GM23338 (cell line): ENCODE data around the gene PRSS2. TPM values are rescaled to one million over a fixed set of nuclear protein-coding genes. Genes with fewer than 3 reads are reported as not detected.
A peak's percentile ranks its signal among the peaks of the same experiment; 100 is the strongest.

Experiments used
- ATAC-seq: fragments of 200-7000 bp; cut with Tn5 transposase; 3 replicates; pipeline ENCODE4 v1.9.1; 2020
- DNase-seq: peaks from one replicate; pipeline ENCODE4 v3.0.0-alpha.2; 2015; ENCODE audit warnings: low spot score
- H2AFZ ChIP-seq: fragments of 200-600 bp; sonication (generic); 2 replicates; pipeline ENCODE4 v1.8.0; 2016; ENCODE audit warnings: antibody characterized with exemption, mild to moderate bottlenecking, moderate library complexity
- H3F3A ChIP-seq: fragments of 200-600 bp; sonication (generic); replicated peaks from 2 replicates; pipeline ENCODE4 v1.8.0; 2017; ENCODE audit warnings: antibody characterized with exemption, mixed run types, low read depth
- H3K27ac ChIP-seq: fragments of 200-600 bp; sonication (generic); 2 replicates; pipeline ENCODE4 v1.6.1; 2016; ENCODE audit warnings: low read depth
- H3K27me3 ChIP-seq: fragments of 200-600 bp; sonication (generic); 2 replicates; pipeline ENCODE4 v1.8.0; 2016; ENCODE audit warnings: mild to moderate bottlenecking, mixed run types, moderate library complexity; ENCODE audit not compliant: insufficient read depth
- H3K36me3 ChIP-seq: fragments of 200-600 bp; sonication (generic); 2 replicates; pipeline ENCODE4 v1.8.0; 2016; ENCODE audit warnings: mild to moderate bottlenecking; ENCODE audit not compliant: insufficient read depth
- H3K4me1 ChIP-seq: fragments of 200-600 bp; sonication (generic); 2 replicates; pipeline ENCODE4 v1.8.0; 2016; ENCODE audit warnings: mild to moderate bottlenecking, moderate library complexity; ENCODE audit not compliant: insufficient read depth
- H3K4me2 ChIP-seq: fragments of 200-600 bp; sonication (generic); 2 replicates; pipeline ENCODE4 v1.7.1; 2017; ENCODE audit warnings: mixed run types
- H3K4me3 ChIP-seq: fragments of 200-600 bp; sonication (generic); 2 replicates; pipeline ENCODE4 v1.6.1; 2016; ENCODE audit warnings: mixed run types
- H3K79me2 ChIP-seq: fragments of 200-600 bp; sonication (generic); replicated peaks from 2 replicates; pipeline ENCODE4 v1.8.0; 2017; ENCODE audit warnings: mild to moderate bottlenecking; ENCODE audit not compliant: insufficient read depth
- H3K9me2 ChIP-seq: fragments of 200-600 bp; sonication (generic); 2 replicates; pipeline ENCODE4 v1.8.0; 2017; ENCODE audit not compliant: insufficient read depth
- H4K20me1 ChIP-seq: fragments of 200-600 bp; sonication (generic); replicated peaks from 2 replicates; pipeline ENCODE4 v1.8.0; 2017; ENCODE audit warnings: mild to moderate bottlenecking; ENCODE audit not compliant: insufficient read depth
- H3K27ac Mint-ChIP-seq: 2 replicates; pipeline ENCODE4 v1.8.0; 2020; ENCODE audit warnings: inconsistent platforms, mild to moderate bottlenecking, moderate library complexity, mixed read lengths
- H3K27me3 Mint-ChIP-seq: 3 replicates; pipeline ENCODE4 v1.8.0; 2022; ENCODE audit warnings: low read depth, mild to moderate bottlenecking, moderate library complexity, mixed read lengths, inconsistent platforms; ENCODE audit not compliant: insufficient read depth, poor library complexity
- H3K36me3 Mint-ChIP-seq: 3 replicates; pipeline ENCODE4 v1.8.0; 2021; ENCODE audit warnings: low read depth, mild to moderate bottlenecking, inconsistent platforms, moderate library complexity, mixed read lengths
- H3K4me1 Mint-ChIP-seq: 3 replicates; pipeline ENCODE4 v1.8.0; 2020; ENCODE audit warnings: mild to moderate bottlenecking, inconsistent platforms, mixed read lengths
- H3K4me3 Mint-ChIP-seq: 3 replicates; pipeline ENCODE4 v1.8.0; 2021; ENCODE audit warnings: moderate library complexity, mild to moderate bottlenecking, inconsistent platforms, mixed read lengths
- H3K9me3 Mint-ChIP-seq: 3 replicates; pipeline ENCODE4 v1.8.0; 2020; ENCODE audit warnings: moderate library complexity, mild to moderate bottlenecking, inconsistent platforms, mixed read lengths
- CREB1 ChIP-seq: fragments of 250-450 bp; sonication (Bioruptor Pico); IDR thresholded peaks from 2 replicates; pipeline ENCODE4 v1.5.0; 2020; ENCODE audit warnings: low read depth, mild to moderate bottlenecking, moderate library complexity
- EZH2 ChIP-seq: fragments of 200-600 bp; sonication (generic); IDR thresholded peaks from one replicate; pipeline ENCODE4 v1.8.0; 2017; ENCODE audit warnings: antibody characterized with exemption, mild to moderate bottlenecking, low read depth; ENCODE audit not compliant: unreplicated experiment
- EZH2phosphoT487 ChIP-seq: fragments of 200-600 bp; sonication (generic); IDR thresholded peaks from one replicate; pipeline ENCODE4 v1.8.1; 2018; ENCODE audit warnings: antibody characterized with exemption; ENCODE audit not compliant: unreplicated experiment
- JUNB ChIP-seq: IDR thresholded peaks from one replicate; pipeline ENCODE4 v1.6.1; 2016; ENCODE audit warnings: antibody characterized with exemption; ENCODE audit not compliant: unreplicated experiment
- NANOG ChIP-seq: IDR thresholded peaks from 2 replicates; pipeline ENCODE4 v1.6.1; 2016; ENCODE audit warnings: antibody characterized with exemption, borderline replicate concordance
- POLR2AphosphoS5 ChIP-seq: IDR thresholded peaks from 2 replicates; pipeline ENCODE4 v1.6.1; 2016; ENCODE audit warnings: antibody characterized with exemption, low read depth
- STAT1 ChIP-seq: IDR thresholded peaks from one replicate; pipeline ENCODE4 v1.6.1; 2016; ENCODE audit warnings: antibody characterized with exemption; ENCODE audit not compliant: unreplicated experiment
- ZNF114 ChIP-seq: fragments of 250-450 bp; sonication (Bioruptor Pico); IDR thresholded peaks from 2 replicates; pipeline ENCODE4 v1.5.0; 2020; ENCODE audit warnings: mild to moderate bottlenecking, moderate library complexity
- ZNF331 ChIP-seq: fragments of 250-450 bp; sonication (Bioruptor Pico); IDR thresholded peaks from 2 replicates; pipeline ENCODE4 v1.5.0; 2020; ENCODE audit warnings: low read depth, mild to moderate bottlenecking, moderate library complexity
- polyA plus RNA-seq: library from polyadenylated mRNA; unstranded; fragments of >200 nt; fragmentation: Nextera tagmentation; extraction: Ambion mirVana; gene quantifications from 2 replicates; pipeline ENCODE4 v1.2.1, GENCODE V29; 2016
- total RNA-seq: library from RNA; depleted of rRNA; stranded (reverse); fragments of >200 nt; shearing (Covaris generic); gene quantifications from 2 replicates; pipeline ENCODE4 v1.2.3, GENCODE V29; 2014
- TF ChIP-seq, protein P1 (sequence below): IDR thresholded peaks from 2 replicates; pipeline ENCODE4 v1.6.1; 2016; ENCODE audit warnings: antibody characterized with exemption
- TF ChIP-seq, protein P2 (sequence below): fragments of 250-450 bp; sonication (Bioruptor Pico); IDR thresholded peaks from 2 replicates; pipeline ENCODE4 v1.5.0; 2020; ENCODE audit warnings: mild to moderate bottlenecking, moderate library complexity
- TF ChIP-seq, protein P3 (sequence below), 2 experiments: fragments of 200-600 bp in 1 of 2; sonication (generic) in 1 of 2; conservative IDR thresholded peaks; 2 replicates each; pipeline versions ENCODE4 v1.5.1 to v1.6.1; 2016 to 2017; ENCODE audit warnings: antibody characterized with exemption in 2 of 2, low read depth in 2 of 2, mild to moderate bottlenecking in 2 of 2, moderate library complexity in 1 of 2
- TF ChIP-seq, protein P4 (sequence below): IDR thresholded peaks from one replicate; pipeline ENCODE4 v1.6.1; 2018; ENCODE audit warnings: antibody characterized with exemption; ENCODE audit not compliant: unreplicated experiment

PRSS2 gene
- total and polyA plus RNA-seq, 2 experiments from 2014 or later: not detected

DNA sequence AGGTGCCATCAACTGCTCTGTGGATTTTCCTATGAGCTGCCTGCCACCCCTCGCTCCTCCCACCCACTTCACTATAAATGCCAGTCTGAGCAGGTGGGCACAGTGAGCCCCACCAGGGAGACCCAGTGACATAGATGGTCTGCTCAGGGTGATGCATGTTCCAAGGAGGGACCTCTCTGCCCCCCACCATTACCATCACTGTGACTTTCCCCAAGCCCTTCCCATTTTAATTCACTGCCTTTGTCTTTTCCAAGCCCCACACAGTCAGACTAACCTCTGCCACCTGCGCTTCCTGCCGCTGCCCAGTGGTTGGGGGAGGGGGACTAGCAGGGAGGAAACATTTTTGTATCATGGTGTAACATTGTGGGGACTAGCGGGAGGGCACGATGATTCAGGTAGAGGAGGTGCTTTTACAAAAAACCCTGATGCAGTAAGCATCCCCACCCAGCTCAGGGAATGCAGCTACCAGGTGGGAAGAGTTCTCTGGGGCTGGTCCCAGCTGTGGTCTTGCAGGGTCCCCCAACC is 24.6 kb downstream of the PRSS2 start:
- H3K4me2 ChIP-seq: peak overlapping the region; percentile 94
- peaks cover 16% of the 10 kb centered on the region; the same call in 1 of the 2 replicates for H3K9me2 ChIP-seq
- Mint-ChIP-seq H3K36me3 (no peaks in the 10 kb centered on the region; the same call in 2 of the 3 replicates), H3K4me3 (peak overlapping the region; percentile 86), H3K4me1 (peaks cover 56% of the 10 kb centered on the region), H3K9me3 (peaks cover 6% of the 10 kb centered on the region; the same call in 1 of the 3 replicates), H3K27me3 (peaks cover 35% of the 10 kb centered on the region), H3K27ac (0 out of 2 replicates have a peak overlapping the region, but pooled peaks have one; percentile 37)
- H3F3A ChIP-seq: no peaks in the 10 kb centered on the region
- H4K20me1 ChIP-seq: no peaks in the 10 kb centered on the region
- no peak overlapping the region for H2AFZ ChIP-seq
- ATAC-seq: peak; percentile 19
- H3K4me3 ChIP-seq: peak overlapping the region; percentile 87
- H3K36me3 ChIP-seq: no peaks in the 10 kb centered on the region
- peak; percentile 87 for DNase-seq
- H3K27me3 ChIP-seq: peaks cover 63% of the 10 kb centered on the region
- no peaks in the 10 kb centered on the region for H3K79me2 ChIP-seq
- TF ChIP-seq ZNF331 (no peak), CREB1 (CRISPR knock-in tag) (peak; percentile 26; the same call in 1 of the 2 replicates), EZH2 (no peak), ZNF114 (no peak), JUNB (no peak), EZH2phosphoT487 (no peak), STAT1 (no peak), NANOG (peak; percentile 36; the same call in 1 of the 2 replicates), POLR2AphosphoS5 (no peak)
- TF ChIP-seq, protein P1, sequence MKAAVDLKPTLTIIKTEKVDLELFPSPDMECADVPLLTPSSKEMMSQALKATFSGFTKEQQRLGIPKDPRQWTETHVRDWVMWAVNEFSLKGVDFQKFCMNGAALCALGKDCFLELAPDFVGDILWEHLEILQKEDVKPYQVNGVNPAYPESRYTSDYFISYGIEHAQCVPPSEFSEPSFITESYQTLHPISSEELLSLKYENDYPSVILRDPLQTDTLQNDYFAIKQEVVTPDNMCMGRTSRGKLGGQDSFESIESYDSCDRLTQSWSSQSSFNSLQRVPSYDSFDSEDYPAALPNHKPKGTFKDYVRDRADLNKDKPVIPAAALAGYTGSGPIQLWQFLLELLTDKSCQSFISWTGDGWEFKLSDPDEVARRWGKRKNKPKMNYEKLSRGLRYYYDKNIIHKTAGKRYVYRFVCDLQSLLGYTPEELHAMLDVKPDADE: 0 out of 2 replicates have a peak, but pooled peaks have one; percentile 44
- TF ChIP-seq, protein P2, sequence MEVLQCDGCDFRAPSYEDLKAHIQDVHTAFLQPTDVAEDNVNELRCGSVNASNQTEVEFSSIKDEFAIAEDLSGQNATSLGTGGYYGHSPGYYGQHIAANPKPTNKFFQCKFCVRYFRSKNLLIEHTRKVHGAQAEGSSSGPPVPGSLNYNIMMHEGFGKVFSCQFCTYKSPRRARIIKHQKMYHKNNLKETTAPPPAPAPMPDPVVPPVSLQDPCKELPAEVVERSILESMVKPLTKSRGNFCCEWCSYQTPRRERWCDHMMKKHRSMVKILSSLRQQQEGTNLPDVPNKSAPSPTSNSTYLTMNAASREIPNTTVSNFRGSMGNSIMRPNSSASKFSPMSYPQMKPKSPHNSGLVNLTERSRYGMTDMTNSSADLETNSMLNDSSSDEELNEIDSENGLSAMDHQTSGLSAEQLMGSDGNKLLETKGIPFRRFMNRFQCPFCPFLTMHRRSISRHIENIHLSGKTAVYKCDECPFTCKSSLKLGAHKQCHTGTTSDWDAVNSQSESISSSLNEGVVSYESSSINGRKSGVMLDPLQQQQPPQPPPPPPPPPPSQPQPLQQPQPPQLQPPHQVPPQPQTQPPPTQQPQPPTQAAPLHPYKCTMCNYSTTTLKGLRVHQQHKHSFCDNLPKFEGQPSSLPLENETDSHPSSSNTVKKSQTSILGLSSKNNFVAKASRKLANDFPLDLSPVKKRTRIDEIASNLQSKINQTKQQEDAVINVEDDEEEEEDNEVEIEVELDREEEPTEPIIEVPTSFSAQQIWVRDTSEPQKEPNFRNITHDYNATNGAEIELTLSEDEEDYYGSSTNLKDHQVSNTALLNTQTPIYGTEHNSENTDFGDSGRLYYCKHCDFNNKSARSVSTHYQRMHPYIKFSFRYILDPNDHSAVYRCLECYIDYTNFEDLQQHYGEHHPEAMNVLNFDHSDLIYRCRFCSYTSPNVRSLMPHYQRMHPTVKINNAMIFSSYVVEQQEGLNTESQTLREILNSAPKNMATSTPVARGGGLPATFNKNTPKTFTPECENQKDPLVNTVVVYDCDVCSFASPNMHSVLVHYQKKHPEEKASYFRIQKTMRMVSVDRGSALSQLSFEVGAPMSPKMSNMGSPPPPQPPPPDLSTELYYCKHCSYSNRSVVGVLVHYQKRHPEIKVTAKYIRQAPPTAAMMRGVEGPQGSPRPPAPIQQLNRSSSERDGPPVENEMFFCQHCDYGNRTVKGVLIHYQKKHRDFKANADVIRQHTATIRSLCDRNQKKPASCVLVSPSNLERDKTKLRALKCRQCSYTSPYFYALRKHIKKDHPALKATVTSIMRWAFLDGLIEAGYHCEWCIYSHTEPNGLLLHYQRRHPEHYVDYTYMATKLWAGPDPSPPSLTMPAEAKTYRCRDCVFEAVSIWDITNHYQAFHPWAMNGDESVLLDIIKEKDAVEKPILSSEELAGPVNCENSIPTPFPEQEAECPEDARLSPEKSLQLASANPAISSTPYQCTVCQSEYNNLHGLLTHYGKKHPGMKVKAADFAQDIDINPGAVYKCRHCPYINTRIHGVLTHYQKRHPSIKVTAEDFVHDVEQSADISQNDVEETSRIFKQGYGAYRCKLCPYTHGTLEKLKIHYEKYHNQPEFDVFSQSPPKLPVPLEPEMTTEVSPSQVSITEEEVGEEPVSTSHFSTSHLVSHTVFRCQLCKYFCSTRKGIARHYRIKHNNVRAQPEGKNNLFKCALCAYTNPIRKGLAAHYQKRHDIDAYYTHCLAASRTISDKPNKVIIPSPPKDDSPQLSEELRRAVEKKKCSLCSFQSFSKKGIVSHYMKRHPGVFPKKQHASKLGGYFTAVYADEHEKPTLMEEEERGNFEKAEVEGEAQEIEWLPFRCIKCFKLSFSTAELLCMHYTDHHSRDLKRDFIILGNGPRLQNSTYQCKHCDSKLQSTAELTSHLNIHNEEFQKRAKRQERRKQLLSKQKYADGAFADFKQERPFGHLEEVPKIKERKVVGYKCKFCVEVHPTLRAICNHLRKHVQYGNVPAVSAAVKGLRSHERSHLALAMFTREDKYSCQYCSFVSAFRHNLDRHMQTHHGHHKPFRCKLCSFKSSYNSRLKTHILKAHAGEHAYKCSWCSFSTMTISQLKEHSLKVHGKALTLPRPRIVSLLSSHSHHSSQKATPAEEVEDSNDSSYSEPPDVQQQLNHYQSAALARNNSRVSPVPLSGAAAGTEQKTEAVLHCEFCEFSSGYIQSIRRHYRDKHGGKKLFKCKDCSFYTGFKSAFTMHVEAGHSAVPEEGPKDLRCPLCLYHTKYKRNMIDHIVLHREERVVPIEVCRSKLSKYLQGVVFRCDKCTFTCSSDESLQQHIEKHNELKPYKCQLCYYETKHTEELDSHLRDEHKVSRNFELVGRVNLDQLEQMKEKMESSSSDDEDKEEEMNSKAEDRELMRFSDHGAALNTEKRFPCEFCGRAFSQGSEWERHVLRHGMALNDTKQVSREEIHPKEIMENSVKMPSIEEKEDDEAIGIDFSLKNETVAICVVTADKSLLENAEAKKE: 0 out of 2 replicates have a peak, but pooled peaks have one; percentile 3
- TF ChIP-seq, protein P3, sequence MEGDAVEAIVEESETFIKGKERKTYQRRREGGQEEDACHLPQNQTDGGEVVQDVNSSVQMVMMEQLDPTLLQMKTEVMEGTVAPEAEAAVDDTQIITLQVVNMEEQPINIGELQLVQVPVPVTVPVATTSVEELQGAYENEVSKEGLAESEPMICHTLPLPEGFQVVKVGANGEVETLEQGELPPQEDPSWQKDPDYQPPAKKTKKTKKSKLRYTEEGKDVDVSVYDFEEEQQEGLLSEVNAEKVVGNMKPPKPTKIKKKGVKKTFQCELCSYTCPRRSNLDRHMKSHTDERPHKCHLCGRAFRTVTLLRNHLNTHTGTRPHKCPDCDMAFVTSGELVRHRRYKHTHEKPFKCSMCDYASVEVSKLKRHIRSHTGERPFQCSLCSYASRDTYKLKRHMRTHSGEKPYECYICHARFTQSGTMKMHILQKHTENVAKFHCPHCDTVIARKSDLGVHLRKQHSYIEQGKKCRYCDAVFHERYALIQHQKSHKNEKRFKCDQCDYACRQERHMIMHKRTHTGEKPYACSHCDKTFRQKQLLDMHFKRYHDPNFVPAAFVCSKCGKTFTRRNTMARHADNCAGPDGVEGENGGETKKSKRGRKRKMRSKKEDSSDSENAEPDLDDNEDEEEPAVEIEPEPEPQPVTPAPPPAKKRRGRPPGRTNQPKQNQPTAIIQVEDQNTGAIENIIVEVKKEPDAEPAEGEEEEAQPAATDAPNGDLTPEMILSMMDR (conservative IDR thresholded peaks at IDR 0.05; ENCODE audit: low read depth in 2 of 2): no peak
- TF ChIP-seq, protein P4, sequence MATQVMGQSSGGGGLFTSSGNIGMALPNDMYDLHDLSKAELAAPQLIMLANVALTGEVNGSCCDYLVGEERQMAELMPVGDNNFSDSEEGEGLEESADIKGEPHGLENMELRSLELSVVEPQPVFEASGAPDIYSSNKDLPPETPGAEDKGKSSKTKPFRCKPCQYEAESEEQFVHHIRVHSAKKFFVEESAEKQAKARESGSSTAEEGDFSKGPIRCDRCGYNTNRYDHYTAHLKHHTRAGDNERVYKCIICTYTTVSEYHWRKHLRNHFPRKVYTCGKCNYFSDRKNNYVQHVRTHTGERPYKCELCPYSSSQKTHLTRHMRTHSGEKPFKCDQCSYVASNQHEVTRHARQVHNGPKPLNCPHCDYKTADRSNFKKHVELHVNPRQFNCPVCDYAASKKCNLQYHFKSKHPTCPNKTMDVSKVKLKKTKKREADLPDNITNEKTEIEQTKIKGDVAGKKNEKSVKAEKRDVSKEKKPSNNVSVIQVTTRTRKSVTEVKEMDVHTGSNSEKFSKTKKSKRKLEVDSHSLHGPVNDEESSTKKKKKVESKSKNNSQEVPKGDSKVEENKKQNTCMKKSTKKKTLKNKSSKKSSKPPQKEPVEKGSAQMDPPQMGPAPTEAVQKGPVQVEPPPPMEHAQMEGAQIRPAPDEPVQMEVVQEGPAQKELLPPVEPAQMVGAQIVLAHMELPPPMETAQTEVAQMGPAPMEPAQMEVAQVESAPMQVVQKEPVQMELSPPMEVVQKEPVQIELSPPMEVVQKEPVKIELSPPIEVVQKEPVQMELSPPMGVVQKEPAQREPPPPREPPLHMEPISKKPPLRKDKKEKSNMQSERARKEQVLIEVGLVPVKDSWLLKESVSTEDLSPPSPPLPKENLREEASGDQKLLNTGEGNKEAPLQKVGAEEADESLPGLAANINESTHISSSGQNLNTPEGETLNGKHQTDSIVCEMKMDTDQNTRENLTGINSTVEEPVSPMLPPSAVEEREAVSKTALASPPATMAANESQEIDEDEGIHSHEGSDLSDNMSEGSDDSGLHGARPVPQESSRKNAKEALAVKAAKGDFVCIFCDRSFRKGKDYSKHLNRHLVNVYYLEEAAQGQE: no peak
- no peak overlapping the region for H3K27ac ChIP-seq
- peaks cover 49% of the 10 kb centered on the region for H3K4me1 ChIP-seq
